Measurements from ENCODE around the gene GANAB.

DNA sequence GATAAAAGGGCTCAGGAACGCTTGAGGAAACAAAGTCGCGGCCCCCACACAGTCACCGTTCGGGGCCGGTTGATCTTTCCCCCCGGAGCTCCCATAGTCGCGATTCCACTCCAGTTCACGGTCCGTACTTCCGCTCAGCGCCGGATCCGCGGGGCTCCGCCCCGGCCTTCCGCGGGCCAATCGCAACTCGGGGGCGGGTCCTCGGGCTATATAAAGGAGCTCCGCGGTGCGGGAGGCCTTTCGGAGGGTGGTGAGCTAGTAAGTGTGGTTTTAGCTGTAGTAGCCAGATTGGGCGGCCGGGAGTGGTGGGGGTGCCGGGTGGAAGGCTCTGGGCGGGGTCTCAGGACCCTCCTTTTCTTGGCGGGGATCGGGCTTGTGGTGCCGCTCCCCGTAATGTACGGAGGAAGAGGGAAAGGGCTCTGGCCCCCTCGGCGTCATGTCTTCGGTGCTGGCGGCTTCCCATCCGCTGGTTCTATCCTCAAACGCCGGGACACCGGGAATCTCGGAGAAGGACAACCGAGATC, 18.7 kb upstream of the GANAB start, which contains the start of the genes C11orf98 and CSKMT:
- TF ChIP-seq RAD21 (IDR thresholded peaks at IDR 0.05; ENCODE audit: low read length) (no peak), CTCF (conservative IDR thresholded peaks at IDR 0.05; ENCODE audit: low read depth, low read length) (no peak), CEBPB (IDR thresholded peaks at IDR 0.05; ENCODE audit: low read depth, low read length) (no peak), POLR2A (IDR thresholded peaks at IDR 0.05; ENCODE audit: low read depth, low read length) (peak; percentile 100), SMC3 (IDR thresholded peaks at IDR 0.05; ENCODE audit: low read depth, low read length) (no peak)
